ENCODE data around the gene PCK1. TPM values are rescaled to one million over a fixed set of nuclear protein-coding genes. Genes with fewer than 3 reads are reported as not detected.

PCK1 gene
- total and polyA plus RNA-seq, 2 experiments from 2014 or later, result not detected

DNA sequence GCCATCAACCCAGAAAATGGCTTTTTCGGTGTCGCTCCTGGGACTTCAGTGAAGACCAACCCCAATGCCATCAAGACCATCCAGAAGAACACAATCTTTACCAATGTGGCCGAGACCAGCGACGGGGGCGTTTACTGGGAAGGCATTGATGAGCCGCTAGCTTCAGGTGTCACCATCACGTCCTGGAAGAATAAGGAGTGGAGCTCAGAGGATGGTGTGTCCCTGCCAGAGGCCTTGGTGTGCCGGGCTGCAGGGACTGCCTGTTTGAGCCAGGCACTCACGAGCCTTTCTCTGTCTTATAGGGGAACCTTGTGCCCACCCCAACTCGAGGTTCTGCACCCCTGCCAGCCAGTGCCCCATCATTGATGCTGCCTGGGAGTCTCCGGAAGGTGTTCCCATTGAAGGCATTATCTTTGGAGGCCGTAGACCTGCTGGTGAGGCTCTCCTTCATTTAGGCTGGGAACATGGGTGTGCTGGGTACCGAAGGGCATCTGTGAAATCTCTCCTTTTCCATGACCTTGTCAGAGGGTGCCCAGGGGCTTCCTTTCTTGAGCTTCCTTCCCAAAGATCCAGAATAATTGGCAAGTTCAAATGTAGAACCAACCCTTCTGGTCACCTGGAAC is 3.4 kb downstream of the PCK1 start:
- peaks cover 2% of the 10 kb centered on the region; the same call in 1 of the 3 replicates for H3K9me3 Mint-ChIP-seq
- Histone ChIP-seq H3K79me2 (replicated peaks; ENCODE audit: insufficient read depth) (no peaks in the 10 kb centered on the region), H3K4me1 (ENCODE audit: insufficient read depth) (no peaks in the 10 kb centered on the region), H3K4me3 (no peak overlapping the region), H3K36me3 (ENCODE audit: insufficient read depth) (no peaks in the 10 kb centered on the region), H3K27ac (ENCODE audit: low read depth) (no peak overlapping the region), H4K20me1 (replicated peaks; ENCODE audit: insufficient read depth) (no peaks in the 10 kb centered on the region), H3F3A (replicated peaks; ENCODE audit: low read depth) (no peaks in the 10 kb centered on the region), H2AFZ (no peak overlapping the region), H3K27me3 (ENCODE audit: insufficient read depth) (no peaks in the 10 kb centered on the region), H3K9me2 (ENCODE audit: insufficient read depth) (0 out of 2 replicates have a peak, but pooled peaks cover 6% of the 10 kb centered on the region), H3K4me2 (no peak overlapping the region)
- ATAC-seq (no peak), DNase-seq (ENCODE audit: low spot score) (no peak)
- no peaks in the 10 kb centered on the region for H3K36me3 Mint-ChIP-seq (ENCODE audit: low read depth)
- peaks cover 5% of the 10 kb centered on the region for H3K27me3 Mint-ChIP-seq (ENCODE audit: insufficient read depth, low read depth, poor library complexity)
- no peaks in the 10 kb centered on the region for H3K4me1 Mint-ChIP-seq
- no peak overlapping the region for H3K27ac Mint-ChIP-seq
- TF ChIP-seq CREB1 (CRISPR knock-in tag; IDR thresholded peaks at IDR 0.05; ENCODE audit: low read depth) (no peak), ZNF331 (CRISPR knock-in tag; IDR thresholded peaks at IDR 0.05; ENCODE audit: low read depth) (no peak), ETS1 (IDR thresholded peaks at IDR 0.05) (no peak), EZH2phosphoT487 (IDR thresholded peaks at IDR 0.05; ENCODE audit: unreplicated experiment) (no peak)
- H3K4me3 Mint-ChIP-seq, result no peak overlapping the region

GRCh38 chr20:57564951-57565642 is 4.2 kb downstream of the PCK1 start:
- Mint-ChIP-seq H3K27me3 (ENCODE audit: insufficient read depth, low read depth, poor library complexity) (peaks cover 5% of the 10 kb centered on the region), H3K9me3 (peaks cover 2% of the 10 kb centered on the region; the same call in 1 of the 3 replicates), H3K27ac (no peak overlapping the region), H3K36me3 (ENCODE audit: low read depth) (no peaks in the 10 kb centered on the region), H3K4me1 (no peaks in the 10 kb centered on the region), H3K4me3 (no peak overlapping the region)
- H3K27me3 ChIP-seq (ENCODE audit: insufficient read depth), result no peaks in the 10 kb centered on the region
- DNase-seq (ENCODE audit: low spot score) (no peak), ATAC-seq (no peak)
- H3K27ac ChIP-seq (ENCODE audit: low read depth), result no peak overlapping the region
- 0 out of 2 replicates have a peak, but pooled peaks cover 6% of the 10 kb centered on the region for H3K9me2 ChIP-seq (ENCODE audit: insufficient read depth)
- H3K4me3 ChIP-seq, result no peak overlapping the region
- no peaks in the 10 kb centered on the region for H3F3A ChIP-seq (replicated peaks; ENCODE audit: low read depth)
- no peak overlapping the region for H3K4me2 ChIP-seq
- H3K36me3 ChIP-seq (ENCODE audit: insufficient read depth), result no peaks in the 10 kb centered on the region
- no peaks in the 10 kb centered on the region for H4K20me1 ChIP-seq (replicated peaks; ENCODE audit: insufficient read depth)
- H3K4me1 ChIP-seq (ENCODE audit: insufficient read depth), result no peaks in the 10 kb centered on the region
- no peak overlapping the region for H2AFZ ChIP-seq
- H3K79me2 ChIP-seq (replicated peaks; ENCODE audit: insufficient read depth), result no peaks in the 10 kb centered on the region
- TF ChIP-seq ZNF114 (CRISPR knock-in tag; IDR thresholded peaks at IDR 0.05), result no peak
- TF ChIP-seq STAT1 (IDR thresholded peaks at IDR 0.05; ENCODE audit: unreplicated experiment), result no peak
- no peak for TF ChIP-seq NANOG (IDR thresholded peaks at IDR 0.05; ENCODE audit: borderline replicate concordance)
- TF ChIP-seq ETS1 (IDR thresholded peaks at IDR 0.05), result no peak
- no peak for TF ChIP-seq EZH2 (IDR thresholded peaks at IDR 0.05; ENCODE audit: low read depth, unreplicated experiment)
- no peak for TF ChIP-seq EZH2phosphoT487 (IDR thresholded peaks at IDR 0.05; ENCODE audit: unreplicated experiment)
- TF ChIP-seq, protein P1, sequence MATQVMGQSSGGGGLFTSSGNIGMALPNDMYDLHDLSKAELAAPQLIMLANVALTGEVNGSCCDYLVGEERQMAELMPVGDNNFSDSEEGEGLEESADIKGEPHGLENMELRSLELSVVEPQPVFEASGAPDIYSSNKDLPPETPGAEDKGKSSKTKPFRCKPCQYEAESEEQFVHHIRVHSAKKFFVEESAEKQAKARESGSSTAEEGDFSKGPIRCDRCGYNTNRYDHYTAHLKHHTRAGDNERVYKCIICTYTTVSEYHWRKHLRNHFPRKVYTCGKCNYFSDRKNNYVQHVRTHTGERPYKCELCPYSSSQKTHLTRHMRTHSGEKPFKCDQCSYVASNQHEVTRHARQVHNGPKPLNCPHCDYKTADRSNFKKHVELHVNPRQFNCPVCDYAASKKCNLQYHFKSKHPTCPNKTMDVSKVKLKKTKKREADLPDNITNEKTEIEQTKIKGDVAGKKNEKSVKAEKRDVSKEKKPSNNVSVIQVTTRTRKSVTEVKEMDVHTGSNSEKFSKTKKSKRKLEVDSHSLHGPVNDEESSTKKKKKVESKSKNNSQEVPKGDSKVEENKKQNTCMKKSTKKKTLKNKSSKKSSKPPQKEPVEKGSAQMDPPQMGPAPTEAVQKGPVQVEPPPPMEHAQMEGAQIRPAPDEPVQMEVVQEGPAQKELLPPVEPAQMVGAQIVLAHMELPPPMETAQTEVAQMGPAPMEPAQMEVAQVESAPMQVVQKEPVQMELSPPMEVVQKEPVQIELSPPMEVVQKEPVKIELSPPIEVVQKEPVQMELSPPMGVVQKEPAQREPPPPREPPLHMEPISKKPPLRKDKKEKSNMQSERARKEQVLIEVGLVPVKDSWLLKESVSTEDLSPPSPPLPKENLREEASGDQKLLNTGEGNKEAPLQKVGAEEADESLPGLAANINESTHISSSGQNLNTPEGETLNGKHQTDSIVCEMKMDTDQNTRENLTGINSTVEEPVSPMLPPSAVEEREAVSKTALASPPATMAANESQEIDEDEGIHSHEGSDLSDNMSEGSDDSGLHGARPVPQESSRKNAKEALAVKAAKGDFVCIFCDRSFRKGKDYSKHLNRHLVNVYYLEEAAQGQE (IDR thresholded peaks at IDR 0.05; ENCODE audit: unreplicated experiment), result no peak
